ENCODE data around the gene SLC9A8.
"Not testable (repeated sequence)": the region's sequence is repeated elsewhere in the genome, so short reads cannot be mapped to it uniquely, and the experiment has no call there.

SLC9A8 gene, protein sequence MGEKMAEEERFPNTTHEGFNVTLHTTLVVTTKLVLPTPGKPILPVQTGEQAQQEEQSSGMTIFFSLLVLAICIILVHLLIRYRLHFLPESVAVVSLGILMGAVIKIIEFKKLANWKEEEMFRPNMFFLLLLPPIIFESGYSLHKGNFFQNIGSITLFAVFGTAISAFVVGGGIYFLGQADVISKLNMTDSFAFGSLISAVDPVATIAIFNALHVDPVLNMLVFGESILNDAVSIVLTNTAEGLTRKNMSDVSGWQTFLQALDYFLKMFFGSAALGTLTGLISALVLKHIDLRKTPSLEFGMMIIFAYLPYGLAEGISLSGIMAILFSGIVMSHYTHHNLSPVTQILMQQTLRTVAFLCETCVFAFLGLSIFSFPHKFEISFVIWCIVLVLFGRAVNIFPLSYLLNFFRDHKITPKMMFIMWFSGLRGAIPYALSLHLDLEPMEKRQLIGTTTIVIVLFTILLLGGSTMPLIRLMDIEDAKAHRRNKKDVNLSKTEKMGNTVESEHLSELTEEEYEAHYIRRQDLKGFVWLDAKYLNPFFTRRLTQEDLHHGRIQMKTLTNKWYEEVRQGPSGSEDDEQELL

DNA sequence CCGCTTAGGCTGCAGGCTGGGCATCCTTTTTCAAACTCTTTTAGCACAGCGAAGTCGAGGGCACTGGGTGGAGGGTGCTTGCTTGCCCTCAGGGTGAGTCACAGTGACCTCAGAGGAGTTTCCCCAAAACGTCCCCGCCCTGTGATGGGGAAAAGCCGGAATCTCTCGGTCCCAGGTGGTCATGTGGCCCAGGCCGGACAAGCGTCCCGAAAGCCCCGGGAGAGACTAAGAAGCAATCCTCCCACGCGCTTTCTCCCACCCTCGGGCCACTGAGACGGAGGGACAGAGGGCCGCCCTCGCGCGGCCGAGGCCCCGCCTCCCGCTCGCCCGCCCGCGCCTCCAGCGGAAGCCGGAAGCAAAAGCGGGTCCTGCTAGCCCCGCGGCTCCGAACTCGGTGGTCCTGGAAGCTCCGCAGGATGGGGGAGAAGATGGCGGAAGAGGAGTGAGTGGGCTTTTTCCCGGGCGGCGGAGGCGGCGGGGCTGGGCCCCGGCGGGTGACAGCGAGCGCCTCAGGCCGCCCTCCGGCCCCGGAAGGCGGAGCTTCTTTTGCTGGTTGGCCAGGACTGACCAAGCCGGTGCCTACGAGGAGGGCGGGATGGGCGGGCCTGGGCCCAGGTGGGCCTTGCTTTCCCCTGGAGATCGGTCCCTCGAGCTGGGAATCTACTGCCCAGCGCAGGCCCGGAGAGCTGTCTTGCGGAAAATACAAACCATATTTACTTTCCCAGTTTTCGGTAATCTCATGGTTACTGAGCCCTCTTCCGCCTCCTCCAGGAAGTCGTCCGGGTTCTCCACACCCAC, at the start of gene SLC9A8:
Gene SLC9A8, plus strand, starts transcription at position 322 of the 798 bp plus-strand sequence. Its CDS starts 95 bp downstream, at position 417.
- DNase-seq (ENCODE audit: low read depth in 2 of 2) = peak; percentile 60 to 64

DNA sequence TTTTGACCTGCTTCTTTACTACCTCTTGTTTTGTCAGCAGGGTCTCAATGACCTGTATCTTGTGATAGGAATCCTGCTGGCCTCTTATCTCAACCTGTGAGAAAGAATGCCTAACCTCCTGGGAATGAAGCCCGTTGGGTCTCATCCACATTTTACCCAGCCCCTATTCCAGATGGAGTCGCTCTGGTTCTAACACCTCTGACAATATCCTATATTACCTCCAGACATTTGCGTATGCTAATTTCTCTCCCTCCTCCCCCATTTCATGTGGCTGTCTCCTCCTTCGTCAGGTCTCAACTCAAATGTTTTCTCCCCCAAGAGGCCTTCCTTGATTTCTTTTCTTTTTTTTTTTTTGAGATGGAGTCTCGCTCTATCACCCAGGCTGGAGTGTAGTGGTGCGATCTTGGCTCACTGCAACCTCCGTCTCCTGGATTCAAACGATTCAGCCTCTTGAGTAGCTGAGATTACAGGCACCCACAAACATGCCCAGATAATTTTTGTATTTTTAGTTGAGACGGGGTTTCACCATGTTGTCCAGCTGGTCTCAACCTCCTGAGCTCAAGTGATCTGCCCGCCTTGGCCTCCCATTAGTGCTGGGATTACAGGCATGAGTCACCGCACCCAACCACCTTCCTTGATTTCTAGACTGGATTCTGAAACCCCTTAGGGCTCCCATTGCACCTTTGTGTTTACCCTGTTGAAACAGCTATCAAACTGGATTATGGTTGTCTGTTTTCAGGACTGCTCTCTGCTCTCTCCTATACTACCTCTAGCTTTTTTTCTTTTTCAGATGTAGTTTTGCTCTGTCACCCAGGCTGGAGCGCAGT, 49.5 kb upstream of the SLC9A8 start:
- DNase-seq (ENCODE audit: low read depth in 2 of 2) = no peak

DNA sequence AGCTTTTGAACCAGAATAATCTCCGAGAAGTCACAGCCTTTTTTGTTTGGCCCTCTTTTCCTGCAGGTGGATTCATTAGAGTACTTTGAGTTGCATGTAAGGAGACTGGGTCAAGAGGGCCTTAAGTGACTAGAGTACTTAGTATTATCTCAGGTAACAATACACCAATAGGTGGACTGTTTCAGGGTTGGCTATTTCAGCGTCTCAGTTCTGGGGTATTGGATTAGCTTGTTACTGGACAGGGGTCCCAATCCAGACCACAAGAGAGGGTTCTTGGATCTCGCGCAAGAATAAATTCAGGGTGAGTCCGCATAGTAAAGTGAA, 47.3 kb upstream of the SLC9A8 start:
- DNase-seq (ENCODE audit: low read depth in 2 of 2) = no peak

DNA sequence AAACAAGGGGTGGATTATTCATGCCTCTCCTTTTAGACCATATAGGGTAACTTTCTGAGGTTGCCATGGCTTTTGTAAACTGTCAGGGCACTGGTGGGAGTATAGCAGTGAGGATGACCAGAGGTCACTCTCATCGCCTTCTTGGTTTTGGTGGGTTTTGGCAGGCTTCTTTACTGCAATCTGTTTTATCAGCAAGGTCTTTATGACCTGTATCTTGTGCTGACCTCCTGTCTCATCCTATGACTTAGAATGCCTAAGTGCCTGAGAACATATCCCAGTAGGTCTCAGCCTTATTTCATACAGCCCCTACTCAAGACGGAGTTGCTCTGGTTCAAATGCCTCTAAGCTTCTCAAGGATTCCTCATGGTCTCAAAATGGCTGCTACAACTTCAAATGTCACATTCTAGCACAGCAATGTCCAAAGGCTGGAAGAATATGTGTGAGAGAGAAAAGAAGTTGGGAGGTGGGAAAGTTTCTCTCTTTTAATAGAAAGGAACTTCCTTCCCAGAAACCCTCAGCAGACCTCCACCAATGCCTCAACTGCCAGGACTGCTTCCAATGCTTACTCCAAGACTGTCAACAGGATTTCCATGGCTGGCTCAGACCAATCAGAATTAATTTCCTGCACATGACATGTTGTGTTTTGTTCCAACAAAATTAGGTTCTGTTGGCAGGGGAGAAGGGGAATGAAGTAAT, 46.6 kb upstream of the SLC9A8 start:
- DNase-seq (ENCODE audit: low read depth in 2 of 2) = no peak

DNA sequence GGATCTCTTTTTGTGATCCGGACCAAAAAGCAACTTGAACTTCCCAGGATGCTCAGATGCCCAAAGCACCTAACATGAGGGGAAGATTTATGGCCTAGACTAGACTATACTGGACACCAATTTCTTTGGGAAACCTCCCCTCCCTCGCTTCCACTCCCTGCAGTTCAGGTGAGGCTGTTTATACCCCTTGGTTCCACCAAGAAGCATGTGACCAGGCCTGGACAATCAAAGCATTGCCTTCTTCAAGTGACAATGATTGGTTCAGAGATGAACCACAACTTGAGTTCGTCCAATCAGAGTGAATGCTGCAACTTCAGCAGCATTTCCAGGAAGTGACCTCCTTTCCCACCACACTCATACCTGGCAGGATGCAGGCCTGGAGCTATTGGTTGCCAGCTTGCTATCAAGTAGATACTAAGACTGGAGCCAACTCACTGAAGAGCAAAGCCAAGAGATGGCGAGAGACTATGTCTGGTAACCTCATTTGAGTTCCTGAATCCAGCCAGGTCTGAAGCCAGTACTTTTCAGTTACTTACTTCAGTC, 45.6 kb upstream of the SLC9A8 start:
- no peak for DNase-seq (ENCODE audit: low read depth in 2 of 2)

DNA sequence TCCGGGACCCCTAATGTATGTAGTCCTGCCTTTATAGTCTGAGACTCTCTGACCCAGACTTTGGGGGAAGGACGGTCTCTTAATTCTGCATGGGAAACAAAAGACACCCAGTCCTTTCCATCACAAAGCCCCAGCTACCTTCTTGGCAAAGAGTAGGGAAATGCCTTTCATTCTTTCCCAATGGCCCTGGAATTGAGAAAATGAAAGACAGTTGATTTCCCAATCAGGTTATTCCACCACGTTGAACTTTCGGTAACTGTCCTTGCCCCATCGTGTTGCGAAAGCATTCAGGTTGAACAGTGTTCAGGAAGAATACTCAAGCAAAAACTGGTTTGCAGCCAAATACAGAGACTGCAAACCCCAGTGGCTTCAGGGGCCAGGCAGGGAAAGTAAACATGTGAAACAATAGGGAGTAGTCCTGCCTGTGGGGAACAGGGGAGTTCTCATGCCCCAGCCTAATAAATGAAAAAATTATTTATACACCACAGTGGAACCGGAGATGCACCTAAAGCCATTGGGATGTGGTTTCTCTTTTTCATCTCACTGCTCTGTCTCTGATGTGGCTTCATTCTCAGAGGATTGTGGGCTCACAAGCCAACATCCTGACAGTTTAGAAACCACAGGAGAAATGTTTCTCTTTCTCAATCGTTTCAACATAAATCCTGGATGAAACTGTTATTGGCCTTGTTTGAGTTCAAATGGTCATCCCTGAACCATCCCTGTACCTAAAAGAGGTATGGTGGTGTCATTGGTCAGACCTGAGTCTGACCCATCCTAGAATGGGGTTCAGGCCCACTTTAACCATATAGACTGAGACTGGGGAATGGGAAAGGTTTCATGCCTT, 44.2 kb upstream of the SLC9A8 start:
- no peak for DNase-seq (ENCODE audit: low read depth in 2 of 2)

DNA sequence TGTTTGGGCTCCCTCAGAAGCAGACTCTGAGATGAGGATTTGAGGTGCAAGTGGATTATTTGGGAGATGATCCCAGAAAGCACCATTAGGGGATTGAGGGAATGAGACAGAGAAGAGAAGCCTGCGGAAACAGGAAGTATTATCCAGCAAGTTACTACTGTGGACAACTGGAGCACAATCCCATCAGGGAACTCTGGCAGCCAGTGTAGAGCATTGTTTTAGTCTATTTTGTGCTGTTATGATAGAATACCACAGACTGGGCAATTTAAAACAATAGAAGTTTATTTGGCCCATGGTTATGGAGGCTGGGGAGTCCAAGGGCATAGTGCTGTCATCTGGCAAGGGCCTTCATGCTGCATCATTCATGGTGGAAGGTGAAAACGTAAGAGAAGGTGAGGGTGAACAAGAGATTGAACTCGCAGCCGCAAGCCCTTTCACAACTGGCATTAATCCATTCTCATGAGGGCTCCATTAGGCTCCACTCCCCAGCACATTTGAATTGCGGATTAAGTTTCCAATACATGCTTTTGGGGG, 43.5 kb upstream of the SLC9A8 start:
- no peak for DNase-seq (ENCODE audit: low read depth in 2 of 2)

DNA sequence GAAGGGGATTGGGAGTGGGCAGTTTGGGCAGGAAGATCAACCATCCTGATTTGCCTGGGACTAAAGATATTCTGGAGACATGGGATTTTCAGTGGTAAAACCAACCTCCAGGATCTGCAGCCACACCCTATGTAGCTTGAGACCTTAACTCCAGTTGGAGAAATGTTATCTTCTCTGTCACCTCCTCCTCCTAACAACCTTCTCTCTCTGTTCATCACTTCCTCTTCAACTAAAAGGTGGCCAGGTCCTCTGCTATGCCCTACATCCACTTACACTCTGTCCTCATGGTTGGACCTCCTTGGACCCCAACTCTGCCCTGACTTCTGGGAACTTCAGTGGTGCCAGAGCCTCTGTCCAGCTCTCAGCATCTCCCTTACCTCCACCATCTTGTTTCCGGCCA, 42.0 kb upstream of the SLC9A8 start:
- no peak for DNase-seq (ENCODE audit: low read depth in 2 of 2)

DNA sequence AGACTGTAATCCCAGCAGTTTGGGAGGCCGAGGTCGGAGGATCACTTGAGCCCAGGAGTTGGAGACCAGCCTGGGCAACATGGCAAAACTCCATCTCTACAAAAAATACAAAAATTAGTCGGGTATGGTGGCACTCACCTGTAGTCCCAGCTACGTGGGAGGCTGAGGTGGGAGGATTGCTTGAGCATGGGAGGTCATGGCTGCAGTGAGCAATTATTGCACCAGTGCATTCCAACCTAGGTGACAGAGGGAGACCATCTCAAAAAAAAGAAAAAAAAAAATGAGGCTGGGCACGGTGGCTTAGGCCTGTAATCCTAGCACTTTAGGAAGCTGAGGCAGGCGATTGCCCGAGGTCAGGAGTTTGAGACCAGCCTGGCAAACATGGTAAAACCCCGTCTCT, 38.4 kb upstream of the SLC9A8 start:
- not testable (repeated sequence) for DNase-seq (ENCODE audit: low read depth in 2 of 2)

DNA sequence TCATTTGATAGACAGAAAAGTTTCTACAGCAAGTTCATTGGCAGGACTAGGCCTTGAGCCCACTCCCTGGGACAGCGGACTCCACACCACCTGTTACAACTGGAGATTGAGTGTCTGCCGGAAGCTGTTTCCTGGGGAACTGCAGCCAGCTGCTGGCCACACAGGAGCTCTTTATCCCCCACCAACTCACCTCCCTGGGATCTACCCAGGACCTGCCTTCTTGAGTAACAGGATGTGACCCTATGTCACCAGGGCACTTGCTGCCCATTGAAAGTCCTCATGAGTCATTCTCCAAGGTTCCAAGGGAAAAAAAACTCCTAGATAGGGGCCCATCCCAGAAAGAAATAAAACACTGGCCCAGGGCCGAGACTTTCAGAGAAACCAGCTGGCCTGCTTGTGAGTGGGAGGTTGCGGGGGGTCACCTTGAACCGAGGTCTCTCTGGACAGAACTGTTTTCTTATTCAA, 37.4 kb upstream of the SLC9A8 start:
- DNase-seq (ENCODE audit: low read depth in 2 of 2) = no peak

DNA sequence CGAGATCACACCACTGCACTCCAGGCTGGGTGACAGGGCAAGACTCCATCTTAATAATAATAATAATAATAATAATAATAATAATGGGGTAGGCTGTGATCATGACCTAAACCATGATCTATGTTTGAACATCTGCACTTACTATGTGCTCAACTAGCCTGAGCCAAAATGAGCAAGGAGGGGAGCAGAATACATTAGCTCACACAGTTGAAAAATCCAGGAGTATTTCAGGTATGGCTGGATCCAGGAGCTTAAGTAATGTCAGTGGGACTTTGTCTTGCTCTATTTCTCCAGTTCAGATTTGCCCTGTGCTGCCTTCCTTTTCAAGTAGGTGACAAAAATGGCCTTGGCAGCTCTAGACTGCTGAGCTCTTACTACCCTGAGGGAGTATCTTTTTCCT, 32.7 kb upstream of the SLC9A8 start:
- DNase-seq (ENCODE audit: low read depth in 2 of 2) = no peak

DNA sequence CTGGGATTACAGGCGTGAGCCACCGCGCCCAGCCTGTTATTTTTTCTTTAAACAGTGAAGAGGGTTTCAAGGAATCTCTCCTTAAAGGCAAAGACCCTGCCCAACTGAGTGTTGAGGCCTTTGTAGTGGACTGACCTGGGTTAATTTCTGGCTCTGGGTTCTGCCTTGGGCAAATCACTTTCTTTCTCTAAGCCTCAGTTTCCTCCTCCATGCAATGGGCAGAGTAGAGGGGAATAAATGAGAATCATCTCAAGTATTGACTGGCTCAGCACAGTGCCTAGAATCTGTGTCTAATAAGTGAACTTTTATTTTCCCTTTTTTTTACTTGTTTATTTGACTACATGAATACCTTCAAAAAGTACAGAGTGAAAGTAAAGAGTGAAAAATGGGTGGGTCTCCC, 31.0 kb upstream of the SLC9A8 start:
- DNase-seq (ENCODE audit: low read depth in 2 of 2) = no peak

DNA sequence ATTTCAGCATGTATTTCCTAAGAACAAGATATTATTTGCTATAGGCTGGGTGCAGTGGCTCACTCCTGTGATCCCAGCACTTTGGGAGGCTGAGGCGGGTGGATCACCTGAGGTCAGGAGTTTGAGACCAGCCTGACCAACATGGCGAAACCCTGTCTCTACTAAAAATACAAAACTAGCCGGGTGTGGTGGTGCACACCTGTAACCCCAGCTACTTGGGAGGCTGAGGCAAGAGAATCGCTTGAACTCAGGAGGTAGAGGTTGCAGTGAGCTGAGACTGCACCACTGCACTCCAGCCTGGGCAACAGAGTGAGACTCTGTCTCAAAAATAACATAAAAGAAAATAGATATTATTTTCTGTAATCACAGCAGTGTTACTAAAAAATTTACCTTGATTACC, 30.2 kb upstream of the SLC9A8 start:
- not testable (repeated sequence) for DNase-seq (ENCODE audit: low read depth in 2 of 2)

DNA sequence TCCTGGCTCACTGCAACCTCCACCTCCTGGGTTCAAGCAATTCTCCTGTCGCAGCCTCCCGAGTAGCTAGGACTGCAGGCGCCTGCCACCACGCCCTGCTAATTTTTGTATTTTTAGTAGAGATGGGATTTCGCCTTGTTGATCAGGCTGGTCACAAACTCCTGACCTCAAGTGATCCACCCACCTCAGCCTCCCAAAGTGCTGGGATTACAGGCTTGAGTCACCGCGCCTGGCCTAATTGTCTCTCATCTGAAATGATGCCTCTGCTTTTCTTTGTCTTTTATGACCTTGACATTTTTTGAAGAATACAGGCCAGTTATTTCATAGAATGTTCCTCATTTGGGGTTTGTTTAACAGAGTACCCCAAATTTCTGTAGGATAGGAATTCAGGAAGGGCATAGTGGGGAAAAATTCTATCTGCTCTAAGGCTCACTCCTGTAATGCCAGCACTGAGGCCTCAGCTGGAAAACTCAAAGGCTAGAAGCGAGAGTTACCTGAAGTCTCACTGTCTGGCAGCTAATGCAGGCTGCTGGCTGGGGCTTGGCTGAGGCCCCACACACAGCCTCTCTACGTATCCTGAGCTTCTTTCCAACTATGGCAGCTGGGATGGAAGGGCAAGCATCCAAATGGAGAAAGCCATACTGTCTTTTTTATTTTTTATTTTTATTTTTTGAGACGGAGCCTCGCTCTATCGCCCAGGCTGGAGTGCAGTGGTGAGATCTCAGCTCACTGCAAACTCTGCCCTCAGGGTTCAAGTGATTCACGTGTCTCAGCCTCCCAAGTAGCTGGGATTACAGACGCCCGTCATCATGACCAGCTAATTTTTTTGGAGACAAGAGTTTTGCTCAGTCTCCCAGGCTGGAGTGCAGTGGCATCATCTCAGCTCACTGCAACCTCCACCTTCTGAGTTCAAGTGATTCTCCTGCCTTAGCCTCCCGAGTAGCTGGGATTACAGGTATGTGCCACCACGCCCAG, 29.3 kb upstream of the SLC9A8 start:
- not testable (repeated sequence) for DNase-seq (ENCODE audit: low read depth in 2 of 2)

DNA sequence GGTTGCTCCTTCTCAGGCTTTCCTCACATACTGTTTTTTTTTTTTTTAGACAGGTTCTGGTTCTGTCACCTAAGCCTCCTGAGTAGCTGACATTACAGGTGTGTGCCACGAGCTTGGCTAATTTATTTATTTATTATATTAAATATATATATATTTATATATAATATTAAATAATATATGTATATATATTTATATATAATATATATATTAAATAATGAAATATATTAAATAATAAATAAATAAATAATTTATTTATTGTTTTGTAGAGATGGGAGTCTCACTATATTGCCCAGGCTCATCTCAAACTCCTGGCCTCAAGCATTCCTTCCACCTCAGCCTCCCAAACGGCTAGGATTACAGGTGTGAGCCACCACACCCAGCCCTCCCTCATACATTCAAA, 28.3 kb upstream of the SLC9A8 start:
- DNase-seq (ENCODE audit: low read depth in 2 of 2) = no peak

DNA sequence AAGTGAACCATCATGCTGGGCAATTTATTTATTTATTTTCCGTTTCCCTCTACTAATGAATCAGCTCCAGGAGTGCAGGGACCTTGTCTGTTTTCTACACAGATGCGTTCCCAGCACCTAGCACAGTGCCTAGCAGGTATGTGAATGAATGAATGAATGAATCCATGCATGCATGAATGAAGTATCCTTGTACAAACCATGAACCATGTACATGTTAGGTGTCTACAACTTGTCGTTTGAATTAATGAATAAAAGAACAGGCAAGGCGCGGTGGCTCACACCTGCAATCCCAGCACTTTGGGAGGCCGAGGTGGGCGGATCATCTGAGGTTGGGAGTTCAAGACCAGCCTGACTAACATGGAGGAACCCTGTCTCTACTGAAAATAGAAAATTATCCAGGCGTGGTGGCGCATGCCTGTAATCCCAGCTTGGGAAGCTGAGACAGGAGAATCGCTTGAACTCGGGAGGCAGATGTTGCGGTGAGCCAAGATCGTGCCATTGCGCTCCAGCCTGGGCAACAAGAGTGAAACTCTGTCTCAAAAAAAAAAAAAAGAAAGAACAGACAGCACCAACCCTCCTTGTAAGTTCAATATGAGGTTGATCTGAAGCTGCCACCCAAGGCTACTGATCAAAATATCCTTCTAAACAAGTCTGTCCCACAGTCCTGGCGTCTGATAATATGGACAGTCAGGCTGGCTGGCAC, 27.3 kb upstream of the SLC9A8 start:
- no peak for DNase-seq (ENCODE audit: low read depth in 2 of 2)

DNA sequence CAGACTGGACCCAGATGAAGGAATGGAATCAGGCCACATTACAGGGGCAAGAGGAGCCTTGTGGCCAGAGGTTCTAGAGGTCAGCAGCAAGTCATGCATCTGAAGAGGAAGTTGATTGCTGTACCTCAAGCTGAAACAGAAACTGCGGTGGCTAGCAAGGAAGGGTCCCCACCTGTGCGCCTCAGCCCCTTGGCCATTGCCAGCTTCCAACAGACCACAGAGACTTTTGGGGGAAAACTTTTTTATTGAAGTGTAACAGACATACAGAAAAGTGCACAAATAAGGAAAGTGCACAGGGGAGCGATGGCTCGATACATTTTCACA, 26.8 kb upstream of the SLC9A8 start:
- no peak for DNase-seq (ENCODE audit: low read depth in 2 of 2)

DNA sequence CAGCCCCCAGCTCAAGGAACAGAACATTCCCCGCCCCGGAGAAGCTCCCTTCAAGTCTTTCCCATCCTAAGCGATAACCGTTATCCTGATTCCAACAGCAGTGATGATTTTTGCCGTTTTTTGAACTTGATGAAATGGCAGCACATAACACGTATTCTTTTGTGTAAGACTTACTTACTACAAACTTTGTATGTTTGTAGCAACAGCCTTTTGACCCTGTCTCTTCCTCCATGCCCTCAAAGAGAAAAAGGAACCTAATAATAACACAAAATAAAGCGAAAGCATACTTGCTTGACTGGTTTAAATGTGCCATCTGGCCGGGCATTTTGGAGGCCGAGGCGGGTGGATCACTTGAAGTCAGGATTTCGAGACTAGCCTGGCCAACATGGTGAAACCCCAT, 26.4 kb upstream of the SLC9A8 start:
- no peak for DNase-seq (ENCODE audit: low read depth in 2 of 2)

Measured in stimulated activated CD8-positive, alpha-beta memory T cell treated with anti-CD3 and anti-CD28 coated beads, Interleukin-7, amount 100 ng/mL, for 1 hour (primary cell).